IMR-90 (cell line): ENCODE measurements around the gene RIBC1.
A peak's percentile ranks its signal among the peaks of the same experiment; 100 is the strongest.

Source experiments
- BHLHE40 ChIP-seq: fragments of 150-350 bp; IDR thresholded peaks from 2 replicates; pipeline ENCODE4 v1.6.1; 2016; ENCODE audit warnings: mild to moderate bottlenecking, low read depth, low read length
- CEBPB ChIP-seq: IDR thresholded peaks from 2 replicates; pipeline ENCODE4 v1.6.1; 2012; ENCODE audit warnings: low read depth, low read length, improper control_type of control experiment
- MAZ ChIP-seq: IDR thresholded peaks from 2 replicates; pipeline ENCODE4 v1.6.1; 2012; ENCODE audit warnings: low read depth, mild to moderate bottlenecking, low read length, improper control_type of control experiment, moderate library complexity, borderline replicate concordance
- MXI1 ChIP-seq: IDR thresholded peaks from 2 replicates; pipeline ENCODE4 v1.6.1; 2012; ENCODE audit warnings: low read depth, mild to moderate bottlenecking, low read length, moderate library complexity, borderline replicate concordance
- NFE2L2 ChIP-seq: fragments of 150-350 bp; IDR thresholded peaks from 2 replicates; pipeline ENCODE4 v1.6.1; 2016; ENCODE audit warnings: low read depth, mild to moderate bottlenecking, low read length
- POLR2A ChIP-seq: IDR thresholded peaks from 2 replicates; pipeline ENCODE4 v1.6.1; 2012; ENCODE audit warnings: mild to moderate bottlenecking, low read depth, low read length
- RAD21 ChIP-seq: IDR thresholded peaks from 2 replicates; pipeline ENCODE4 v1.6.1; 2012; ENCODE audit warnings: low read length, improper control_type of control experiment
- RCOR1 ChIP-seq: IDR thresholded peaks from 2 replicates; pipeline ENCODE4 v1.6.1; 2012; ENCODE audit warnings: mild to moderate bottlenecking, low read length, improper control_type of control experiment; ENCODE audit not compliant: insufficient replicate concordance
- RFX5 ChIP-seq: IDR thresholded peaks from 2 replicates; pipeline ENCODE4 v1.8.0; 2012; ENCODE audit warnings: low read depth, mild to moderate bottlenecking, low read length, moderate library complexity
- SMC3 ChIP-seq: fragments of 150-350 bp; IDR thresholded peaks from 2 replicates; pipeline ENCODE4 v1.6.1; 2016; ENCODE audit warnings: low read depth, mild to moderate bottlenecking, antibody characterized with exemption, low read length, moderate library complexity
- TF ChIP-seq, protein P1 (sequence below): fragments of 150-350 bp; IDR thresholded peaks from 2 replicates; pipeline ENCODE4 v1.6.1; 2017; ENCODE audit warnings: mild to moderate bottlenecking, antibody characterized with exemption, low read length, low read depth
- TF ChIP-seq, protein P2 (sequence below): conservative IDR thresholded peaks from 2 replicates; pipeline ENCODE4 v1.5.1; 2012; ENCODE audit warnings: mild to moderate bottlenecking, low read depth, low read length, improper control_type of control experiment
- TF ChIP-seq, protein P3 (sequence below): fragments of 150-350 bp; IDR thresholded peaks from 2 replicates; pipeline ENCODE4 v1.6.1; 2016; ENCODE audit warnings: low read depth, mild to moderate bottlenecking, low read length, moderate library complexity, borderline replicate concordance

DNA sequence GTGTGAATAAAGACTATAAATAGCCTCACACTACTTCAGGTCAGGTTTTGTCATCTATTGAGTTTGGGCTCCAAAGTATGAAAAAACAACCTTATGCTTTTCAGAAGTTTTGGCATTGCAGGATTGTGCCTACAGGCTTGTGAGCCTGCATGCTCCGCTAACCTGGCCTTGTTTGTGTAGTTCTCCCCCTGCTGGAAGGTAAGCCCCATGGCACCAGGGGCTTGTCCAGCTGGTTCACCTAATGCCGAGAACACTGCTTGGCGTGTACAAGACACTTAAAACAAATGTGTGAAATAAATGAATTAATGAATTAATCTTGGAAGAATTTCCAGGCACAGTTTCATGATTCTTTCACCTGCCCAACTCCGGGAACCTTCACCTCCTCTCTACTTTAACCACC, 13.3 kb downstream of the RIBC1 start:
- TF ChIP-seq, protein P1, sequence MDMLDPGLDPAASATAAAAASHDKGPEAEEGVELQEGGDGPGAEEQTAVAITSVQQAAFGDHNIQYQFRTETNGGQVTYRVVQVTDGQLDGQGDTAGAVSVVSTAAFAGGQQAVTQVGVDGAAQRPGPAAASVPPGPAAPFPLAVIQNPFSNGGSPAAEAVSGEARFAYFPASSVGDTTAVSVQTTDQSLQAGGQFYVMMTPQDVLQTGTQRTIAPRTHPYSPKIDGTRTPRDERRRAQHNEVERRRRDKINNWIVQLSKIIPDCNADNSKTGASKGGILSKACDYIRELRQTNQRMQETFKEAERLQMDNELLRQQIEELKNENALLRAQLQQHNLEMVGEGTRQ, result no peak
- TF ChIP-seq POLR2A (no peak), RAD21 (peak; percentile 70), SMC3 (peak; percentile 68), RFX5 (no peak), NFE2L2 (no peak), MAZ (no peak), MXI1 (no peak), RCOR1 (no peak), CEBPB (no peak), BHLHE40 (no peak)
- TF ChIP-seq, protein P2, sequence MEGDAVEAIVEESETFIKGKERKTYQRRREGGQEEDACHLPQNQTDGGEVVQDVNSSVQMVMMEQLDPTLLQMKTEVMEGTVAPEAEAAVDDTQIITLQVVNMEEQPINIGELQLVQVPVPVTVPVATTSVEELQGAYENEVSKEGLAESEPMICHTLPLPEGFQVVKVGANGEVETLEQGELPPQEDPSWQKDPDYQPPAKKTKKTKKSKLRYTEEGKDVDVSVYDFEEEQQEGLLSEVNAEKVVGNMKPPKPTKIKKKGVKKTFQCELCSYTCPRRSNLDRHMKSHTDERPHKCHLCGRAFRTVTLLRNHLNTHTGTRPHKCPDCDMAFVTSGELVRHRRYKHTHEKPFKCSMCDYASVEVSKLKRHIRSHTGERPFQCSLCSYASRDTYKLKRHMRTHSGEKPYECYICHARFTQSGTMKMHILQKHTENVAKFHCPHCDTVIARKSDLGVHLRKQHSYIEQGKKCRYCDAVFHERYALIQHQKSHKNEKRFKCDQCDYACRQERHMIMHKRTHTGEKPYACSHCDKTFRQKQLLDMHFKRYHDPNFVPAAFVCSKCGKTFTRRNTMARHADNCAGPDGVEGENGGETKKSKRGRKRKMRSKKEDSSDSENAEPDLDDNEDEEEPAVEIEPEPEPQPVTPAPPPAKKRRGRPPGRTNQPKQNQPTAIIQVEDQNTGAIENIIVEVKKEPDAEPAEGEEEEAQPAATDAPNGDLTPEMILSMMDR, result peak; percentile 75
- TF ChIP-seq, protein P3, sequence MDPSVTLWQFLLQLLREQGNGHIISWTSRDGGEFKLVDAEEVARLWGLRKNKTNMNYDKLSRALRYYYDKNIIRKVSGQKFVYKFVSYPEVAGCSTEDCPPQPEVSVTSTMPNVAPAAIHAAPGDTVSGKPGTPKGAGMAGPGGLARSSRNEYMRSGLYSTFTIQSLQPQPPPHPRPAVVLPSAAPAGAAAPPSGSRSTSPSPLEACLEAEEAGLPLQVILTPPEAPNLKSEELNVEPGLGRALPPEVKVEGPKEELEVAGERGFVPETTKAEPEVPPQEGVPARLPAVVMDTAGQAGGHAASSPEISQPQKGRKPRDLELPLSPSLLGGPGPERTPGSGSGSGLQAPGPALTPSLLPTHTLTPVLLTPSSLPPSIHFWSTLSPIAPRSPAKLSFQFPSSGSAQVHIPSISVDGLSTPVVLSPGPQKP, result no peak
